ENCODE data around the gene LLGL2.
A peak's percentile ranks its signal among the peaks of the same experiment; 100 is the strongest.

LLGL2 gene

GRCh38 chr17:75521951-75522727 is 3.4 kb upstream of the LLGL2 start:
- no peak overlapping the region for H3K4me3 Mint-ChIP-seq
- H3K27ac Mint-ChIP-seq = no peak overlapping the region
- H3K36me3 Mint-ChIP-seq = peaks cover 13% of the 10 kb centered on the region
- H3K27me3 Mint-ChIP-seq = no peaks in the 10 kb centered on the region
- H3K9me3 Mint-ChIP-seq = no peaks in the 10 kb centered on the region
- peaks cover 29% of the 10 kb centered on the region for H3K4me1 Mint-ChIP-seq

- H3K27ac Mint-ChIP-seq = no peak overlapping the region
- no peaks in the 10 kb centered on the region for H3K27me3 Mint-ChIP-seq
- no peaks in the 10 kb centered on the region for H3K9me3 Mint-ChIP-seq
- no peak overlapping the region for H3K4me3 Mint-ChIP-seq
- peaks cover 4% of the 10 kb centered on the region for H3K36me3 Mint-ChIP-seq
- peaks cover 13% of the 10 kb centered on the region for H3K4me1 Mint-ChIP-seq
Observed at GRCh38 chr17:75523647-75524046, 1.9 kb upstream of the LLGL2 start.

GRCh38 chr17:75524269-75524969 is 1.1 kb upstream of the LLGL2 start:
- H3K27me3 Mint-ChIP-seq = no peaks in the 10 kb centered on the region
- H3K4me1 Mint-ChIP-seq = peaks cover 7% of the 10 kb centered on the region
- no peak overlapping the region for H3K27ac Mint-ChIP-seq
- peaks cover 3% of the 10 kb centered on the region for H3K36me3 Mint-ChIP-seq
- H3K4me3 Mint-ChIP-seq = peak overlapping the region; percentile 51
- H3K9me3 Mint-ChIP-seq = no peaks in the 10 kb centered on the region

- Mint-ChIP-seq H3K9me3 (no peaks in the 10 kb centered on the region), H3K36me3 (peaks cover 3% of the 10 kb centered on the region), H3K27me3 (no peaks in the 10 kb centered on the region), H3K27ac (no peak overlapping the region), H3K4me3 (peak overlapping the region; percentile 81), H3K4me1 (peaks cover 7% of the 10 kb centered on the region)
Observed at GRCh38 chr17:75525806-75526554, 483 bp downstream of the LLGL2 start.

- Mint-ChIP-seq H3K27ac (no peak overlapping the region), H3K4me3 (peak overlapping the region; percentile 81), H3K9me3 (no peaks in the 10 kb centered on the region), H3K27me3 (no peaks in the 10 kb centered on the region), H3K36me3 (peaks cover 3% of the 10 kb centered on the region), H3K4me1 (peaks cover 7% of the 10 kb centered on the region)
Observed at GRCh38 chr17:75526555-75527270, 1.2 kb downstream of the LLGL2 start.

GRCh38 chr17:75530837-75531720 is 5.6 kb downstream of the LLGL2 start:
- no peak overlapping the region for H3K27ac Mint-ChIP-seq
- no peak overlapping the region for H3K4me3 Mint-ChIP-seq
- no peaks in the 10 kb centered on the region for H3K36me3 Mint-ChIP-seq
- H3K9me3 Mint-ChIP-seq = no peaks in the 10 kb centered on the region
- no peaks in the 10 kb centered on the region for H3K27me3 Mint-ChIP-seq
- peaks cover 32% of the 10 kb centered on the region for H3K4me1 Mint-ChIP-seq

GRCh38 chr17:75531721-75532072 is 6.2 kb downstream of the LLGL2 start:
- H3K9me3 Mint-ChIP-seq = no peaks in the 10 kb centered on the region
- H3K27me3 Mint-ChIP-seq = no peaks in the 10 kb centered on the region
- no peaks in the 10 kb centered on the region for H3K36me3 Mint-ChIP-seq
- no peak overlapping the region for H3K27ac Mint-ChIP-seq
- H3K4me1 Mint-ChIP-seq = peaks cover 26% of the 10 kb centered on the region
- H3K4me3 Mint-ChIP-seq = no peak overlapping the region

- Mint-ChIP-seq H3K27ac (peak overlapping the region; percentile 65), H3K4me3 (peak overlapping the region; percentile 45), H3K36me3 (no peaks in the 10 kb centered on the region), H3K27me3 (no peaks in the 10 kb centered on the region), H3K4me1 (peaks cover 25% of the 10 kb centered on the region), H3K9me3 (no peaks in the 10 kb centered on the region)
Observed at GRCh38 chr17:75535119-75535537, 9.6 kb downstream of the LLGL2 start.

- no peaks in the 10 kb centered on the region for H3K9me3 Mint-ChIP-seq
- H3K27me3 Mint-ChIP-seq = no peaks in the 10 kb centered on the region
- H3K36me3 Mint-ChIP-seq = no peaks in the 10 kb centered on the region
- H3K27ac Mint-ChIP-seq = no peak overlapping the region
- no peak overlapping the region for H3K4me3 Mint-ChIP-seq
- peaks cover 25% of the 10 kb centered on the region for H3K4me1 Mint-ChIP-seq
Observed at GRCh38 chr17:75535871-75536270, 10.4 kb downstream of the LLGL2 start.

GRCh38 chr17:75536366-75536765 is 10.9 kb downstream of the LLGL2 start:
- H3K4me3 Mint-ChIP-seq = no peak overlapping the region
- H3K27me3 Mint-ChIP-seq = no peaks in the 10 kb centered on the region
- H3K9me3 Mint-ChIP-seq = no peaks in the 10 kb centered on the region
- peak overlapping the region; percentile 46 for H3K27ac Mint-ChIP-seq
- no peaks in the 10 kb centered on the region for H3K36me3 Mint-ChIP-seq
- H3K4me1 Mint-ChIP-seq = peaks cover 25% of the 10 kb centered on the region

GRCh38 chr17:75539967-75540729 is 14.7 kb downstream of the LLGL2 start:
- Mint-ChIP-seq H3K36me3 (no peaks in the 10 kb centered on the region), H3K4me3 (no peak overlapping the region), H3K27ac (no peak overlapping the region), H3K9me3 (no peaks in the 10 kb centered on the region), H3K27me3 (no peaks in the 10 kb centered on the region), H3K4me1 (peaks cover 8% of the 10 kb centered on the region)

GRCh38 chr17:75540923-75541503 is 15.5 kb downstream of the LLGL2 start:
- Mint-ChIP-seq H3K4me3 (no peak overlapping the region), H3K36me3 (no peaks in the 10 kb centered on the region), H3K27me3 (no peaks in the 10 kb centered on the region), H3K27ac (no peak overlapping the region), H3K4me1 (no peaks in the 10 kb centered on the region), H3K9me3 (no peaks in the 10 kb centered on the region)

GRCh38 chr17:75542229-75542628 is 16.7 kb downstream of the LLGL2 start:
- no peaks in the 10 kb centered on the region for H3K9me3 Mint-ChIP-seq

More at GRCh38 chr17:75542229-75542628, 16.7 kb downstream of the LLGL2 start:
- Mint-ChIP-seq H3K4me3 (no peak overlapping the region), H3K27me3 (no peaks in the 10 kb centered on the region), H3K27ac (no peak overlapping the region), H3K36me3 (no peaks in the 10 kb centered on the region), H3K4me1 (no peaks in the 10 kb centered on the region)

All from activated naive CD4-positive, alpha-beta T cell treated with anti-CD3 and anti-CD28 coated beads, Interleukin-2, amount 50 U/mL, for 24 hours (primary cell).